ENCODE measurements around the gene WNK1. TPM values are rescaled to one million over a fixed set of nuclear protein-coding genes. Genes with fewer than 3 reads are reported as not detected.
"Not testable (repeated sequence)": the region's sequence is repeated elsewhere in the genome, so short reads cannot be mapped to it uniquely, and the experiment has no call there.

Gene WNK1
- polyA plus RNA-seq, 3 donors, result 8.7 to 57.2 (median 20.9) TPM

GRCh38 chr12:785706-786105 is 33.3 kb downstream of the WNK1 start:
- DNase-seq, result no peak
- H3K27me3 Mint-ChIP-seq (ENCODE audit: low read depth in 3 of 3), result no peaks in the 10 kb centered on the region
- no peak overlapping the region for H3K4me2 ChIP-seq (replicated peaks; ENCODE audit: extremely low read depth, low read length, poor library complexity, severe bottlenecking)
- peaks cover 97% of the 10 kb centered on the region for H4K20me1 ChIP-seq (ENCODE audit: insufficient read depth, low read length)
- no peaks in the 10 kb centered on the region for H3K36me3 ChIP-seq (replicated peaks in 1 of 2; ENCODE audit: control insufficient read depth in 1 of 2, insufficient read depth in 2 of 2, low read length in 2 of 2)
- intact Hi-C loops (cut with micrococcal nuclease), result no loop called here
- no peaks in the 10 kb centered on the region for H3K9me3 ChIP-seq (replicated peaks in 1 of 2; ENCODE audit: control insufficient read depth in 1 of 2, insufficient read depth in 1 of 2, low read length in 2 of 2)
- peak overlapping the region in 2 of 7 donors; percentile 62 to 68 for H3K27ac Mint-ChIP-seq
- no peak overlapping the region for H3K9ac ChIP-seq (ENCODE audit: insufficient read depth, low read length, poor library complexity, severe bottlenecking)
- H3K27ac ChIP-seq (ENCODE audit: low read depth in 1 of 2, low read length in 2 of 2), result no peak overlapping the region
- H3K4me3 Mint-ChIP-seq, result no peak overlapping the region
- H3K4me1 Mint-ChIP-seq, result peaks cover 37% of the 10 kb centered on the region
- H3K4me1 ChIP-seq (ENCODE audit: control insufficient read depth in 1 of 2, insufficient read depth in 2 of 2, low read length in 2 of 2), result peaks cover 11 to 18% of the 10 kb centered on the region in 2 donors
- H3K79me2 ChIP-seq (ENCODE audit: insufficient read depth, low read length), result peaks cover 98% of the 10 kb centered on the region
- peaks cover 0 to 2% (median 0%) of the 10 kb centered on the region in 7 donors for H3K9me3 Mint-ChIP-seq
- no peak overlapping the region for H2AFZ ChIP-seq (ENCODE audit: insufficient read depth, low read depth, low read length, poor library complexity, severe bottlenecking)
- no peak for TF ChIP-seq CTCF (IDR thresholded peaks at IDR 0.05)
- 94% methylated on average over 2 of the region's 2 CpGs for WGBS (ENCODE audit: insufficient coverage)
- no peaks in the 10 kb centered on the region for H3K27me3 ChIP-seq (ENCODE audit: control insufficient read depth in 2 of 2, insufficient read depth in 2 of 2, low read length in 2 of 2)
- H3K36me3 Mint-ChIP-seq, result peaks cover 2 to 5% of the 10 kb centered on the region in 2 donors
- H3K4me3 ChIP-seq (replicated peaks in 1 of 3; ENCODE audit: low read depth in 2 of 3, low read length in 3 of 3), result no peak overlapping the region

DNA sequence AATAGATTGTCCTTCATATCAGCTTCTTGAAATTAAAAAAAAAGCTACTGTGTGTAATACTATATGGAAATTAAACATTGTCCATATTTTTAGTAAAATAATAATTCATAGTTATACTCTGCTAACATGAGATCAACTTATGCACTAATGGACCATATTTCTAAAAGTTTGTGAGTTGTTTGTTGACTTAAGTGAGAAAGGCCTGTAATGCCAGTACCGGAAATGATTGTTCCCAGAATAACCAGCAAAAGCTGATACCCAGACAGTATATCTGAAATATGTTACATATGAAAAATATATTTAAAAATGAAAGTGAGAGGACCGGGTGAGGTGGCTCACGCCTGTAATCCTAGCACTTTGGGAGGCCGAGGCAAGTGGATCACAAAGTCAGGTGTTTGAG is 35.9 kb downstream of the WNK1 start:
- H4K20me1 ChIP-seq (ENCODE audit: insufficient read depth, low read length), result peaks cover 97% of the 10 kb centered on the region
- no peaks in the 10 kb centered on the region for H3K9me3 ChIP-seq (replicated peaks in 1 of 2; ENCODE audit: control insufficient read depth in 1 of 2, insufficient read depth in 1 of 2, low read length in 2 of 2)
- peaks cover 11 to 23% of the 10 kb centered on the region in 2 donors for H3K4me1 ChIP-seq (ENCODE audit: control insufficient read depth in 1 of 2, insufficient read depth in 2 of 2, low read length in 2 of 2)
- DNase-seq, result no peak
- H2AFZ ChIP-seq (ENCODE audit: insufficient read depth, low read depth, low read length, poor library complexity, severe bottlenecking), result no peak overlapping the region
- H3K4me2 ChIP-seq (replicated peaks; ENCODE audit: extremely low read depth, low read length, poor library complexity, severe bottlenecking), result no peak overlapping the region
- Mint-ChIP-seq H3K36me3 (peaks cover 3 to 7% of the 10 kb centered on the region in 2 donors), H3K27me3 (ENCODE audit: low read depth in 3 of 3) (no peaks in the 10 kb centered on the region), H3K27ac (peak overlapping the region in 2 of 7 donors; percentile 28 to 69), H3K9me3 (peaks cover 0 to 2% (median 0%) of the 10 kb centered on the region in 7 donors), H3K4me3 (no peak overlapping the region), H3K4me1 (peaks cover 40% of the 10 kb centered on the region)
- 100% methylated on average over 1 of the region's 4 CpGs for WGBS (ENCODE audit: insufficient coverage)
- H3K79me2 ChIP-seq (ENCODE audit: insufficient read depth, low read length), result peaks cover 98% of the 10 kb centered on the region
- no peak overlapping the region for H3K27ac ChIP-seq (ENCODE audit: low read depth in 1 of 2, low read length in 2 of 2)
- TF ChIP-seq CTCF (IDR thresholded peaks at IDR 0.05), result no peak
- no peaks in the 10 kb centered on the region for H3K36me3 ChIP-seq (replicated peaks in 1 of 2; ENCODE audit: control insufficient read depth in 1 of 2, insufficient read depth in 2 of 2, low read length in 2 of 2)
- no peak overlapping the region for H3K9ac ChIP-seq (ENCODE audit: insufficient read depth, low read length, poor library complexity, severe bottlenecking)
- intact Hi-C loops (cut with micrococcal nuclease), result no loop called here
- no peaks in the 10 kb centered on the region for H3K27me3 ChIP-seq (ENCODE audit: control insufficient read depth in 2 of 2, insufficient read depth in 2 of 2, low read length in 2 of 2)
- no peak overlapping the region for H3K4me3 ChIP-seq (replicated peaks in 1 of 3; ENCODE audit: low read depth in 2 of 3, low read length in 3 of 3)

GRCh38 chr12:788762-789161 is 36.4 kb downstream of the WNK1 start:
- 100% methylated on average over 3 of the region's 4 CpGs for WGBS (ENCODE audit: insufficient coverage)
- H3K4me3 ChIP-seq (replicated peaks in 1 of 3; ENCODE audit: low read depth in 2 of 3, low read length in 3 of 3); H3K36me3 ChIP-seq (replicated peaks in 1 of 2; ENCODE audit: control insufficient read depth in 1 of 2, insufficient read depth in 2 of 2, low read length in 2 of 2); intact Hi-C loops (cut with micrococcal nuclease); DNase-seq; H3K9ac ChIP-seq (ENCODE audit: insufficient read depth, low read length, poor library complexity, severe bottlenecking); H3K9me3 Mint-ChIP-seq; H3K27me3 ChIP-seq (ENCODE audit: control insufficient read depth in 2 of 2, insufficient read depth in 2 of 2, low read length in 2 of 2); H3K4me3 Mint-ChIP-seq; H3K9me3 ChIP-seq (replicated peaks in 1 of 2; ENCODE audit: control insufficient read depth in 1 of 2, insufficient read depth in 1 of 2, low read length in 2 of 2); H3K36me3 Mint-ChIP-seq; H3K4me2 ChIP-seq (replicated peaks; ENCODE audit: extremely low read depth, low read length, poor library complexity, severe bottlenecking); H3K27me3 Mint-ChIP-seq (ENCODE audit: low read depth in 3 of 3); H2AFZ ChIP-seq (ENCODE audit: insufficient read depth, low read depth, low read length, poor library complexity, severe bottlenecking): not testable (repeated sequence)
- H3K4me1 ChIP-seq (ENCODE audit: control insufficient read depth in 1 of 2, insufficient read depth in 2 of 2, low read length in 2 of 2), result peaks cover 13 to 28% of the 10 kb centered on the region in 2 donors
- peak overlapping the region in 1 of 2 donors; percentile 36 for H3K27ac ChIP-seq (ENCODE audit: low read depth in 1 of 2, low read length in 2 of 2)
- H3K79me2 ChIP-seq (ENCODE audit: insufficient read depth, low read length), result peaks cover 100% of the 10 kb centered on the region
- peaks cover 100% of the 10 kb centered on the region for H4K20me1 ChIP-seq (ENCODE audit: insufficient read depth, low read length)
- peak overlapping the region in 3 of 7 donors; percentile 28 to 82 (median 69) for H3K27ac Mint-ChIP-seq
- H3K4me1 Mint-ChIP-seq, result peaks cover 44% of the 10 kb centered on the region
